ENCODE measurements around the gene ANXA10. TPM values are rescaled to one million over a fixed set of nuclear protein-coding genes. Genes with fewer than 3 reads are reported as not detected.

The ANXA10 gene
- total and polyA plus RNA-seq, 2 donors (not counting 3 experiments of a cell fraction or from before 2014, with no cell fraction given), result not detected

DNA sequence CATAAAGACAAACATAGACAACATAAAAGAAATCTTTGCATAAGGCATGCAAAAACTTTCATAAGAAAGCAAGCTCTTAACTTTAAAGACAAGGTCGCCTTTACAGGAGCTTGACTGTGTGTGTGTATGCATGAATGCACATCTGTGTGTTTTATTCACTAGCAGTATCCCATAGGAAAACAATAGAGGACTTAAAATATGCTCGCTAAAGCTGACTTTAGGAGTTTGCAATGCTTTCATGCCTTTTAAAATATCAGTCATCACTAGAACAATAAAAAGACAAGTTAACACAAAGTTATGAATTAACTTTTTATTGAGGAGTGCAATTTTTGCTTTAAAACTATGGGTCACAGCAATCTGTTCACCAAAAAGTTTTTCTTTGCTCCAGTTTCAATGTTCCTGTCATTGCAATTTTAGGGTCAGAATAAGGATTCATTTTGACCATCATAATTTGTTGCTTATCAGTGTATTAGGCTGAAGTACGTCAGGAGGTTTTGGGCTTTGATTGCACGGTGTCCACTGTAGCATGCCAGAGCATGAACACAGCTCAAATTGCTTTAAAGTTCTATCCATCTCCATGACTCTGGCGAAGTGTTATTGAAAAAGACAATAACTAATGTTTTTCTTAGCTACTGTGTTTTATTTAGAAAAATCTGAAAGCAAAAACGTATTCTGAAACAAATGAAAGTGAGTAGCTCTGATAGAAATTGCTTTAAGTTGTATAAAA, 36.9 kb downstream of the ANXA10 start:
- TF ChIP-seq JUN (IDR thresholded peaks at IDR 0.05; ENCODE audit: borderline replicate concordance, insufficient read depth, insufficient read length, low read depth) (no peak), FOS (IDR thresholded peaks at IDR 0.05; ENCODE audit: borderline replicate concordance, insufficient read depth, low read length) (no peak), POLR2A (IDR thresholded peaks at IDR 0.05; ENCODE audit: low read depth, low read length) (no peak), EZH2 (IDR thresholded peaks at IDR 0.05; ENCODE audit: borderline replicate concordance, low read depth, low read length, severe bottlenecking) (no peak), MYC (IDR thresholded peaks at IDR 0.05; ENCODE audit: low read depth, low read length) (no peak), GATA2 (IDR thresholded peaks at IDR 0.05; ENCODE audit: insufficient read depth, insufficient read length, low read depth, low read length) (no peak), POLR2AphosphoS5 (IDR thresholded peaks at IDR 0.05; ENCODE audit: insufficient read depth, low read depth, low read length) (no peak)
- TF ChIP-seq, protein P1, sequence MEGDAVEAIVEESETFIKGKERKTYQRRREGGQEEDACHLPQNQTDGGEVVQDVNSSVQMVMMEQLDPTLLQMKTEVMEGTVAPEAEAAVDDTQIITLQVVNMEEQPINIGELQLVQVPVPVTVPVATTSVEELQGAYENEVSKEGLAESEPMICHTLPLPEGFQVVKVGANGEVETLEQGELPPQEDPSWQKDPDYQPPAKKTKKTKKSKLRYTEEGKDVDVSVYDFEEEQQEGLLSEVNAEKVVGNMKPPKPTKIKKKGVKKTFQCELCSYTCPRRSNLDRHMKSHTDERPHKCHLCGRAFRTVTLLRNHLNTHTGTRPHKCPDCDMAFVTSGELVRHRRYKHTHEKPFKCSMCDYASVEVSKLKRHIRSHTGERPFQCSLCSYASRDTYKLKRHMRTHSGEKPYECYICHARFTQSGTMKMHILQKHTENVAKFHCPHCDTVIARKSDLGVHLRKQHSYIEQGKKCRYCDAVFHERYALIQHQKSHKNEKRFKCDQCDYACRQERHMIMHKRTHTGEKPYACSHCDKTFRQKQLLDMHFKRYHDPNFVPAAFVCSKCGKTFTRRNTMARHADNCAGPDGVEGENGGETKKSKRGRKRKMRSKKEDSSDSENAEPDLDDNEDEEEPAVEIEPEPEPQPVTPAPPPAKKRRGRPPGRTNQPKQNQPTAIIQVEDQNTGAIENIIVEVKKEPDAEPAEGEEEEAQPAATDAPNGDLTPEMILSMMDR (IDR thresholded peaks at IDR 0.05; ENCODE audit: extremely low read depth in 1 of 2, insufficient read depth in 1 of 2, low read depth in 1 of 2, low read length in 2 of 2), result no peak
- TF ChIP-seq, protein P2, sequence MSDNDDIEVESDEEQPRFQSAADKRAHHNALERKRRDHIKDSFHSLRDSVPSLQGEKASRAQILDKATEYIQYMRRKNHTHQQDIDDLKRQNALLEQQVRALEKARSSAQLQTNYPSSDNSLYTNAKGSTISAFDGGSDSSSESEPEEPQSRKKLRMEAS (IDR thresholded peaks at IDR 0.05; ENCODE audit: insufficient read depth, insufficient read length), result no peak
- FAIRE-seq (no peak), DNase-seq (ENCODE audit: low read depth, low spot score) (no peak)
- Histone ChIP-seq H2AFZ (ENCODE audit: low read depth, low read length) (no peak overlapping the region), H3K4me2 (ENCODE audit: insufficient read depth, low read length) (no peak overlapping the region), H3K36me3 (ENCODE audit: control insufficient read depth in 2 of 2, extremely low read depth in 1 of 2, insufficient read depth in 2 of 2, low read length in 2 of 2) (no peaks in the 10 kb centered on the region), H3K4me1 (ENCODE audit: control insufficient read depth, extremely low read depth, insufficient read depth, low read length) (peaks cover 4% of the 10 kb centered on the region), H3K27me3 (ENCODE audit: control insufficient read depth in 2 of 2, insufficient read depth in 2 of 2, low read length in 2 of 2) (no peaks in the 10 kb centered on the region), H3K9me1 (replicated peaks; ENCODE audit: control insufficient read depth, extremely low read depth, insufficient read depth, low read length) (no peaks in the 10 kb centered on the region), H3K79me2 (ENCODE audit: control insufficient read depth, insufficient read depth, low read length) (no peaks in the 10 kb centered on the region), H3K4me3 (replicated peaks in 1 of 3; ENCODE audit: insufficient read depth in 1 of 3, low read depth in 1 of 3, low read length in 3 of 3) (no peak overlapping the region), H3K9ac (replicated peaks; ENCODE audit: extremely low read depth, insufficient read depth, low read length) (no peak overlapping the region), H3K9me3 (replicated peaks; ENCODE audit: control insufficient read depth, insufficient read depth, low read length) (no peaks in the 10 kb centered on the region), H4K20me1 (replicated peaks; ENCODE audit: control insufficient read depth, extremely low read depth, insufficient read depth, low read length) (no peaks in the 10 kb centered on the region), H3K27ac (ENCODE audit: insufficient read depth, low read depth, low read length) (no peak overlapping the region)
- dilution Hi-C loops (cut with MboI; ENCODE audit: extremely low pct_ligation_motif_present, low sequenced_read_pairs) (no loop called here), intact Hi-C loops (cut with micrococcal nuclease) (no loop called here)
- no TSS peak for BruUV-seq (replicated peaks)
- ChIA-PET POLR2A (no interaction called here), CTCF (interaction anchor here (2.3 kb wide), 1 partner anchor 25 kb away, joined by 6 read pairs; no protein-coding TSS in a partner anchor)
